Measurements from ENCODE around the gene RAP2A. TPM values are rescaled to one million over a fixed set of nuclear protein-coding genes. Genes with fewer than 3 reads are reported as not detected.

The RAP2A gene
- total RNA-seq, 6 experiments from 2014 or later = 14.7 to 21.6 (median 18.5) TPM

DNA sequence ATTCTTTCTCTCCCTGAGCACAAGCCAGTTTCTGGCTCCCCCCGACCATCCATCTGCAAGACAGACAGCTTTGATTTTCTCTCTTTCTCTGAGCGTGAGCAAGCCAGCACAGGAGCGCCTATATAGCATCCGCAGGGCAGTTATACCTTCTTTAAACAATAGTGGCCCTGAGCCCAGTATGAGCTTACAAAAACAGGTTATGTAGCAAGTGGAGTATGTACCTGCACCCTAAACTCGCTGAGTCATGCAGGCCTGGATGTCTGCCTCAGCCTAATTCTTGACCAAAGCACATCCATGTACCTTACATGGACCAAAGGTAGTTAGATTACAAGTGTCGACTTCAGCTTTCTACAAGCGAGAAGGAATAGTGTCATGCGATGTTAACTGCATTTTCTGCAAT lies 61.7 kb downstream of the RAP2A start:
- no peaks in the 10 kb centered on the region for H3K36me3 Mint-ChIP-seq (ENCODE audit: low read depth)
- H3K9me3 Mint-ChIP-seq = peaks cover 10% of the 10 kb centered on the region; the same call in 1 of the 2 replicates
- peaks cover 4% of the 10 kb centered on the region; the same call in 1 of the 2 replicates for H3K27me3 Mint-ChIP-seq (ENCODE audit: insufficient read depth)
- TF ChIP-seq, protein P1, sequence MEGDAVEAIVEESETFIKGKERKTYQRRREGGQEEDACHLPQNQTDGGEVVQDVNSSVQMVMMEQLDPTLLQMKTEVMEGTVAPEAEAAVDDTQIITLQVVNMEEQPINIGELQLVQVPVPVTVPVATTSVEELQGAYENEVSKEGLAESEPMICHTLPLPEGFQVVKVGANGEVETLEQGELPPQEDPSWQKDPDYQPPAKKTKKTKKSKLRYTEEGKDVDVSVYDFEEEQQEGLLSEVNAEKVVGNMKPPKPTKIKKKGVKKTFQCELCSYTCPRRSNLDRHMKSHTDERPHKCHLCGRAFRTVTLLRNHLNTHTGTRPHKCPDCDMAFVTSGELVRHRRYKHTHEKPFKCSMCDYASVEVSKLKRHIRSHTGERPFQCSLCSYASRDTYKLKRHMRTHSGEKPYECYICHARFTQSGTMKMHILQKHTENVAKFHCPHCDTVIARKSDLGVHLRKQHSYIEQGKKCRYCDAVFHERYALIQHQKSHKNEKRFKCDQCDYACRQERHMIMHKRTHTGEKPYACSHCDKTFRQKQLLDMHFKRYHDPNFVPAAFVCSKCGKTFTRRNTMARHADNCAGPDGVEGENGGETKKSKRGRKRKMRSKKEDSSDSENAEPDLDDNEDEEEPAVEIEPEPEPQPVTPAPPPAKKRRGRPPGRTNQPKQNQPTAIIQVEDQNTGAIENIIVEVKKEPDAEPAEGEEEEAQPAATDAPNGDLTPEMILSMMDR (IDR thresholded peaks at IDR 0.05) = no peak
- no peak overlapping the region for H3K27ac Mint-ChIP-seq
- H3K4me3 Mint-ChIP-seq = no peak overlapping the region
- no peak for DNase-seq
- no peaks in the 10 kb centered on the region for H3K4me1 Mint-ChIP-seq (ENCODE audit: low read depth)

DNA sequence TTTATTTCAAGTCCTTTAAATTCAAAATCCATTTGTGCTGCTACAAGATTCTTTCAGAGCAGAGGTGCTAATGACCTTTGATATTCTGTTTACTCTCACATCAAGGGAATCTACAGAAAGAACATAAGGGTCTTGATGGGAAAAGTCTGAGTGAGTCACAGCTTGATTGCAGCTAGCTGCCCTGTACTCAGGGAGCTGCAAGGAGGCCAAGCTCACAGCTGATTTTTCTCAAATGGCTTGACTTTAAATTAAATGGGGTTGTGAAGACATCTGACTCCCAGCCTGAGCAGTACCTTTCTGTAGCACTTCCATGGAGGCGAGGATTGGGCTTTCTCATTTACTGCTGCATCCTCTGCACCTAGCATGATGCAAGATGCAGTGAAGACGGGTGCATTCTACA lies 62.5 kb downstream of the RAP2A start:
- Mint-ChIP-seq H3K27me3 (ENCODE audit: insufficient read depth) (peaks cover 4% of the 10 kb centered on the region; the same call in 1 of the 2 replicates), H3K4me1 (ENCODE audit: low read depth) (no peaks in the 10 kb centered on the region), H3K36me3 (ENCODE audit: low read depth) (no peaks in the 10 kb centered on the region), H3K4me3 (no peak overlapping the region), H3K27ac (no peak overlapping the region), H3K9me3 (peaks cover 2% of the 10 kb centered on the region; the same call in 1 of the 2 replicates)
- no peak for DNase-seq
- TF ChIP-seq, protein P1 (IDR thresholded peaks at IDR 0.05) = no peak

DNA sequence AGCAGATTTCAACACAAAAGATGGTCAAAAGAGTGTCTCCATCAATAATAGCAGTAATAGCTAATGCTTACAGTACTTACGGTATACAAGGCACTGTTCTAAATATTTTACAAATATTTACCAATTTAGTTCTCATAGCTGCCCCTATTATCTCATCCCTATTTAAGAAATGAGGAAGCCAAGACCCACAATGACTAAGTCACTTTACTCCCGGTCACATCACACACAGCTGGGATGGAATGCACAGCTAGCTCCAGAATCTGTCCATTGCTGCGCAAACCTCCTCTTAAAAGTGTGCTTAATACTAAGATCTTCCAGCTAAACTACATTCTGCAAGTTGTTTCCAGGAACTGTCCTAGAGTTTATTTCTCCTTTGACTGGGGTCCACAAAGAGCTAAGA lies 63.4 kb downstream of the RAP2A start:
- no peak overlapping the region for H3K4me3 Mint-ChIP-seq

DNA sequence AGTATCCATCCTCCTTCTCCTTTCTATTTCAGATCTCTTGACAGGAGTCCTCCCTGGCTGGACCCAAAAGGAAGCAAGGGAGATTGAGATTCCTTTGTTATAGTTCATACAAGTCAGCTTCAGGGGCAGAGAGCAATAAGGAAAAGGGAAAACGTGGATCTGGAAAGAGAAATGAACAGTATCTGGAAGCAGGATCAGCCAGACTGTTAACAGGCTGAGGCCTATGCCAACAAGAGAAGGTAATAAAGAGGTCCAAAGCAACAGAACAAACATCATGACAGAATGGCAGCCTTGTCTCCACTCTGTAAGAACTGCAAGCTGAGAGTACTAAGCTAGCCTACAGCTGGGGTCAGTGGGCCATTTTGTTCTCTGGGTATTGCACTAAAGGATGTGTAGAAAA lies 64.5 kb downstream of the RAP2A start:
- H3K4me3 Mint-ChIP-seq = no peak overlapping the region
- no peak overlapping the region for H3K27ac Mint-ChIP-seq
- no peaks in the 10 kb centered on the region for H3K9me3 Mint-ChIP-seq
- no peaks in the 10 kb centered on the region for H3K4me1 Mint-ChIP-seq (ENCODE audit: low read depth)
- DNase-seq = no peak
- TF ChIP-seq, protein P1 (IDR thresholded peaks at IDR 0.05) = no peak
- peaks cover 3% of the 10 kb centered on the region; the same call in 1 of the 2 replicates for H3K27me3 Mint-ChIP-seq (ENCODE audit: insufficient read depth)
- H3K36me3 Mint-ChIP-seq (ENCODE audit: low read depth) = no peaks in the 10 kb centered on the region

More for the DNA sequence above, 63.4 kb downstream of the RAP2A start:
- H3K27me3 Mint-ChIP-seq (ENCODE audit: insufficient read depth) = peaks cover 4% of the 10 kb centered on the region; the same call in 1 of the 2 replicates
- no peak for DNase-seq
- H3K4me1 Mint-ChIP-seq (ENCODE audit: low read depth) = no peaks in the 10 kb centered on the region
- no peaks in the 10 kb centered on the region for H3K36me3 Mint-ChIP-seq (ENCODE audit: low read depth)
- no peaks in the 10 kb centered on the region for H3K9me3 Mint-ChIP-seq
- H3K27ac Mint-ChIP-seq = no peak overlapping the region
- TF ChIP-seq, protein P1 (IDR thresholded peaks at IDR 0.05) = no peak

DNA sequence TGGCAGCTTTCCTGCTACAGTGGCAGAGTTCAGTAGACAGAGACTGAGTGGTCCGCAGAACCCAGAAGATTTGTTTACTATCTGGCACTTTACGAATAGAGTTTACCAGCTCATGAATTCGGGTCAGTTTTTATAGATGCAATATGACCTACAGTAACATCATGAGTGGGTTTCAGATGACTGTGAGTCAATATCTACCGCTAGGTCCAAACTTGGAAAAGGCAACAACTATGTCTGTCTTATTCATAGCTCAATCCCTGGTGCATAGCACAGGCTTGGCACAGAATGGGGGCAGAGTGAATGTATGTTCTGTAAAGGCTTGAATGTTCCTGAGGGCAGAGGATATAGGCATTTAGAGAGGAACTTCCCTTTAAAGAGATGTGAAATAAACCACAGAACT lies 65.2 kb downstream of the RAP2A start:
- TF ChIP-seq, protein P1 (IDR thresholded peaks at IDR 0.05) = no peak
- H3K27ac Mint-ChIP-seq = no peak overlapping the region
- H3K9me3 Mint-ChIP-seq = no peaks in the 10 kb centered on the region
- peaks cover 3% of the 10 kb centered on the region; the same call in 1 of the 2 replicates for H3K27me3 Mint-ChIP-seq (ENCODE audit: insufficient read depth)
- DNase-seq = no peak
- no peak overlapping the region for H3K4me3 Mint-ChIP-seq
- H3K4me1 Mint-ChIP-seq (ENCODE audit: low read depth) = no peaks in the 10 kb centered on the region
- H3K36me3 Mint-ChIP-seq (ENCODE audit: low read depth) = no peaks in the 10 kb centered on the region

DNA sequence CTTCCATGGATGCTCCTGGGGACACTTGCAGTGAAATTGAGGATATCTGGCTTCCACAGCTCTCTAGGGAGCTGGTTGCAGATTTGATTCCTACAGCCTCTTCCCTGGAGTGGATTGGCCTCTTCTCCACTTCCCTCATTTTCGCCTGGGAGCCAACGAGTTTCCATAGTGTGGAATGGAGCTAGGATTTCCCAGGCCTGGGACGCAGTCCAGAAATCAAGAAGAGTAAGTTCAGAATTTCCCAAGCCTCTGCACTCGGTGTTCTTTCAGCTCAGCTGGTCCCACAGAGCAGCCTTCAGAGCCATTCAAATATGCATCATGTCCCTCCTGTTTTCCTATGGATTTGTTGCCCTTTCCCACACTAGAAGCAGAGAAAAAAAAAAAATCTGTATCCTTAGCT lies 68.2 kb downstream of the RAP2A start:
- Mint-ChIP-seq H3K4me1 (ENCODE audit: low read depth) (no peaks in the 10 kb centered on the region), H3K9me3 (no peaks in the 10 kb centered on the region), H3K4me3 (no peak overlapping the region), H3K27ac (no peak overlapping the region), H3K27me3 (ENCODE audit: insufficient read depth) (peaks cover 3% of the 10 kb centered on the region; the same call in 1 of the 2 replicates), H3K36me3 (ENCODE audit: low read depth) (no peaks in the 10 kb centered on the region)
- TF ChIP-seq, protein P1 (IDR thresholded peaks at IDR 0.05) = no peak
- DNase-seq = no peak

Measured in HFFc6 (cell line).